ENCODE measurements around the gene FSTL4. TPM values are rescaled to one million over a fixed set of nuclear protein-coding genes. Genes with fewer than 3 reads are reported as not detected.

Gene FSTL4
- total and polyA plus RNA-seq, 4 donors, result 0.02 to 0.18 TPM; not detected in 2

DNA sequence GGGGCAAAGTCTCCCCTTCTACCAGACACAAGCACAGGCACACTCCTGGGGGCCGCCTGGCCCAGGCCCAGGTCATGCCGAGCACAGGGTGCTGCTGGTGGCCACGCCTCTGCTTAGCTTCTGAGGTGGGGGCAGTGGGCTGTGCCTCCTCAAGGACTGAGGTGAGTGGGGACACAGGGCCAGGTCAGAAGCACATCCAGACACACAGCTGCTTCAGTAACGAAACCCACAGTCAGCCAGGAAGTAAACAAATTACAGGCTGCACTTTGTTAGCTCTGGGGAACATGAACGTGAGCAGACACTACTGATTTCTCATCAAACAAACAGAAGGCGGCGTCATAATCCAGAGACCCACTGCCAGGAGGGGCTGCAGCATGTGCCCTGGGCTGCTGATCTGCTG lies 368.1 kb downstream of the FSTL4 start (continued):
- TF ChIP-seq RAD21 (IDR thresholded peaks at IDR 0.05), result no peak

DNA sequence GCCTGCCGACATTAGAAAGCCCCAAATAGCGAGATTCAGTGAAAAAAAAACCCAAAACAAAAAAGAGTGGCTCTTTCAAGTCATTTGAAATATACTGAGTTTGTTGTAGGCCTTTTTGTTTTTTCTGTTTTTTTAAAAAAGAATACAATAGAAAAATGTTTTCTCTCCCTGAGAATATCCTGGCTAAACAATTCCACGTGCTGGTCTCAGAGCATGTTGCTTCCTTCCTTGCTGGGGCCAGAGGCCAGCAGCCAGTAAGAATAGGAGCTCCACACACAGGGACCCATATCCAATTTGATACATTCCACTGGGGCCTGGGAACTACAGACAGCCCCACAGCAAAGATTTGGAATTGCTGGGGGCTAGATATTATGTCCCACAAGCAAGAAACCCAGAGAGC lies 369.1 kb downstream of the FSTL4 start:
- Histone ChIP-seq H3K27me3 (ENCODE audit: control insufficient read depth in 4 of 4, insufficient read depth in 4 of 4, low read length in 3 of 4) (no peaks in the 10 kb centered on the region), H3K27ac (ENCODE audit: low read depth in 1 of 2, low read length in 2 of 2) (no peak overlapping the region), H3K4me3 (ENCODE audit: low read depth in 1 of 3, low read length in 3 of 3) (no peak overlapping the region), H3K4me1 (ENCODE audit: control insufficient read depth in 4 of 4, insufficient read depth in 4 of 4, low read length in 3 of 4) (no peaks in the 10 kb centered on the region), H3K9me3 (ENCODE audit: control insufficient read depth in 4 of 4, low read length in 3 of 4) (no peaks in the 10 kb centered on the region), H3K36me3 (ENCODE audit: control insufficient read depth in 4 of 4, insufficient read depth in 3 of 4, low read depth in 1 of 4, low read length in 3 of 4) (no peaks in the 10 kb centered on the region), H3K9ac (ENCODE audit: low read depth in 1 of 2, low read length in 2 of 2) (no peak overlapping the region)
- TF ChIP-seq, protein P1, sequence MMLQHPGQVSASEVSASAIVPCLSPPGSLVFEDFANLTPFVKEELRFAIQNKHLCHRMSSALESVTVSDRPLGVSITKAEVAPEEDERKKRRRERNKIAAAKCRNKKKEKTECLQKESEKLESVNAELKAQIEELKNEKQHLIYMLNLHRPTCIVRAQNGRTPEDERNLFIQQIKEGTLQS (IDR thresholded peaks at IDR 0.05), result no peak
- TF ChIP-seq HNF4A (conservative IDR thresholded peaks at IDR 0.05) (no peak), YY1 (IDR thresholded peaks at IDR 0.05) (no peak), RXRA (IDR thresholded peaks at IDR 0.05) (no peak), JUND (IDR thresholded peaks at IDR 0.05) (no peak), RAD21 (IDR thresholded peaks at IDR 0.05) (no peak), FOXA2 (IDR thresholded peaks at IDR 0.05) (no peak), SP1 (IDR thresholded peaks at IDR 0.05) (no peak), HNF4G (IDR thresholded peaks at IDR 0.05) (no peak), GABPA (IDR thresholded peaks at IDR 0.05 in 1 of 2, conservative IDR thresholded peaks at IDR 0.05 in 1 of 2) (no peak), FOXA1 (IDR thresholded peaks at IDR 0.05) (no peak), EGR1 (IDR thresholded peaks at IDR 0.05; ENCODE audit: low read depth in 2 of 2) (no peak), NR2F2 (IDR thresholded peaks at IDR 0.05) (no peak), TAF1 (conservative IDR thresholded peaks at IDR 0.05) (no peak)
- TF ChIP-seq, protein P2, sequence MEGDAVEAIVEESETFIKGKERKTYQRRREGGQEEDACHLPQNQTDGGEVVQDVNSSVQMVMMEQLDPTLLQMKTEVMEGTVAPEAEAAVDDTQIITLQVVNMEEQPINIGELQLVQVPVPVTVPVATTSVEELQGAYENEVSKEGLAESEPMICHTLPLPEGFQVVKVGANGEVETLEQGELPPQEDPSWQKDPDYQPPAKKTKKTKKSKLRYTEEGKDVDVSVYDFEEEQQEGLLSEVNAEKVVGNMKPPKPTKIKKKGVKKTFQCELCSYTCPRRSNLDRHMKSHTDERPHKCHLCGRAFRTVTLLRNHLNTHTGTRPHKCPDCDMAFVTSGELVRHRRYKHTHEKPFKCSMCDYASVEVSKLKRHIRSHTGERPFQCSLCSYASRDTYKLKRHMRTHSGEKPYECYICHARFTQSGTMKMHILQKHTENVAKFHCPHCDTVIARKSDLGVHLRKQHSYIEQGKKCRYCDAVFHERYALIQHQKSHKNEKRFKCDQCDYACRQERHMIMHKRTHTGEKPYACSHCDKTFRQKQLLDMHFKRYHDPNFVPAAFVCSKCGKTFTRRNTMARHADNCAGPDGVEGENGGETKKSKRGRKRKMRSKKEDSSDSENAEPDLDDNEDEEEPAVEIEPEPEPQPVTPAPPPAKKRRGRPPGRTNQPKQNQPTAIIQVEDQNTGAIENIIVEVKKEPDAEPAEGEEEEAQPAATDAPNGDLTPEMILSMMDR (IDR thresholded peaks at IDR 0.05; ENCODE audit: low read depth, low read length, missing input control), result no peak
- TF ChIP-seq, protein P3, sequence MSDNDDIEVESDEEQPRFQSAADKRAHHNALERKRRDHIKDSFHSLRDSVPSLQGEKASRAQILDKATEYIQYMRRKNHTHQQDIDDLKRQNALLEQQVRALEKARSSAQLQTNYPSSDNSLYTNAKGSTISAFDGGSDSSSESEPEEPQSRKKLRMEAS (IDR thresholded peaks at IDR 0.05), result no peak
- TF ChIP-seq, protein P4, sequence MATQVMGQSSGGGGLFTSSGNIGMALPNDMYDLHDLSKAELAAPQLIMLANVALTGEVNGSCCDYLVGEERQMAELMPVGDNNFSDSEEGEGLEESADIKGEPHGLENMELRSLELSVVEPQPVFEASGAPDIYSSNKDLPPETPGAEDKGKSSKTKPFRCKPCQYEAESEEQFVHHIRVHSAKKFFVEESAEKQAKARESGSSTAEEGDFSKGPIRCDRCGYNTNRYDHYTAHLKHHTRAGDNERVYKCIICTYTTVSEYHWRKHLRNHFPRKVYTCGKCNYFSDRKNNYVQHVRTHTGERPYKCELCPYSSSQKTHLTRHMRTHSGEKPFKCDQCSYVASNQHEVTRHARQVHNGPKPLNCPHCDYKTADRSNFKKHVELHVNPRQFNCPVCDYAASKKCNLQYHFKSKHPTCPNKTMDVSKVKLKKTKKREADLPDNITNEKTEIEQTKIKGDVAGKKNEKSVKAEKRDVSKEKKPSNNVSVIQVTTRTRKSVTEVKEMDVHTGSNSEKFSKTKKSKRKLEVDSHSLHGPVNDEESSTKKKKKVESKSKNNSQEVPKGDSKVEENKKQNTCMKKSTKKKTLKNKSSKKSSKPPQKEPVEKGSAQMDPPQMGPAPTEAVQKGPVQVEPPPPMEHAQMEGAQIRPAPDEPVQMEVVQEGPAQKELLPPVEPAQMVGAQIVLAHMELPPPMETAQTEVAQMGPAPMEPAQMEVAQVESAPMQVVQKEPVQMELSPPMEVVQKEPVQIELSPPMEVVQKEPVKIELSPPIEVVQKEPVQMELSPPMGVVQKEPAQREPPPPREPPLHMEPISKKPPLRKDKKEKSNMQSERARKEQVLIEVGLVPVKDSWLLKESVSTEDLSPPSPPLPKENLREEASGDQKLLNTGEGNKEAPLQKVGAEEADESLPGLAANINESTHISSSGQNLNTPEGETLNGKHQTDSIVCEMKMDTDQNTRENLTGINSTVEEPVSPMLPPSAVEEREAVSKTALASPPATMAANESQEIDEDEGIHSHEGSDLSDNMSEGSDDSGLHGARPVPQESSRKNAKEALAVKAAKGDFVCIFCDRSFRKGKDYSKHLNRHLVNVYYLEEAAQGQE (IDR thresholded peaks at IDR 0.05), result no peak
- TF ChIP-seq, protein P5, sequence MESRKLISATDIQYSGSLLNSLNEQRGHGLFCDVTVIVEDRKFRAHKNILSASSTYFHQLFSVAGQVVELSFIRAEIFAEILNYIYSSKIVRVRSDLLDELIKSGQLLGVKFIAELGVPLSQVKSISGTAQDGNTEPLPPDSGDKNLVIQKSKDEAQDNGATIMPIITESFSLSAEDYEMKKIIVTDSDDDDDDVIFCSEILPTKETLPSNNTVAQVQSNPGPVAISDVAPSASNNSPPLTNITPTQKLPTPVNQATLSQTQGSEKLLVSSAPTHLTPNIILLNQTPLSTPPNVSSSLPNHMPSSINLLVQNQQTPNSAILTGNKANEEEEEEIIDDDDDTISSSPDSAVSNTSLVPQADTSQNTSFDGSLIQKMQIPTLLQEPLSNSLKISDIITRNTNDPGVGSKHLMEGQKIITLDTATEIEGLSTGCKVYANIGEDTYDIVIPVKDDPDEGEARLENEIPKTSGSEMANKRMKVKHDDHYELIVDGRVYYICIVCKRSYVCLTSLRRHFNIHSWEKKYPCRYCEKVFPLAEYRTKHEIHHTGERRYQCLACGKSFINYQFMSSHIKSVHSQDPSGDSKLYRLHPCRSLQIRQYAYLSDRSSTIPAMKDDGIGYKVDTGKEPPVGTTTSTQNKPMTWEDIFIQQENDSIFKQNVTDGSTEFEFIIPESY (IDR thresholded peaks at IDR 0.05), result no peak
- WGBS, result 89% methylated on average over 3 of the region's 3 CpGs
- no peak for DNase-seq (ENCODE audit: low spot score)

Measured in liver (tissue), 9 donors.